K562 (cell line): Measurements from ENCODE around the gene ZCCHC24. TPM values are rescaled to one million over a fixed set of nuclear protein-coding genes. Genes with fewer than 3 reads are reported as not detected.

ENCODE experiments used
- ATAC-seq: fragments of 200-7000 bp; cut with Tn5 transposase; 3 replicates; pipeline ENCODE4 v1.9.1; 2020; ENCODE audit warnings: moderate library complexity
- BruUV-seq: library from RNA; stranded (reverse); fragments of 400-500 nt; replicated peaks from 2 replicates; lab custom pipeline; 2021; lab: Mats Ljungman, UMichigan
- CTCF ChIA-PET: fragments of 300-600 bp; formaldehyde crosslinking; extraction: SDS; loops from one replicate; lab custom pipeline; 2021; ENCODE audit warnings: low intra/inter-chr PET ratio; lab: Yijun Ruan, JAX
- POLR2A ChIA-PET: fragments of 300-600, 350-650 bp; sonication (Branson Sonifier 250); formaldehyde crosslinking; extraction: SDS; loops from one replicate; lab custom pipeline; 2021; ENCODE audit warnings: antibody characterized with exemption, inconsistent platforms; lab: Yijun Ruan, JAX
- DNase-seq, 4 experiments: peaks; one replicate each; pipeline versions ENCODE4 v3.0.0 to v3.0.0-alpha.2; 2011 to 2018; ENCODE audit warnings: low spot score in 3 of 4, mixed read lengths in 3 of 4; ENCODE audit errors: extremely low read depth in 1 of 4
- FAIRE-seq: peaks from 2 replicates; lab custom pipeline; 2011; peaks lifted over from hg19 to GRCh38; lab: Jason Lieb, UNC
- H2AFZ ChIP-seq: 2 replicates; pipeline ENCODE4 v1.6.0; 2011; ENCODE audit warnings: low read depth, low read length, control low read depth, inconsistent platforms
- H3K27ac ChIP-seq: fragments of 200-600 bp; 3 replicates; pipeline ENCODE4 v1.8.0; 2011; ENCODE audit warnings: low read depth, mild to moderate bottlenecking, control low read depth, inconsistent platforms, low read length, moderate library complexity, mixed read lengths; ENCODE audit errors: extremely low read depth
- H3K27me3 ChIP-seq, 2 experiments: fragments of 300-600 bp in 1 of 2; 2 replicates in 1 of 2; 3 replicates in 1 of 2; pipeline versions ENCODE4 v1.6.0 to v1.8.0; 2011; ENCODE audit warnings: inconsistent platforms in 2 of 2, low read length in 2 of 2, mild to moderate bottlenecking in 1 of 2, mixed read lengths in 1 of 2, moderate library complexity in 1 of 2; ENCODE audit not compliant: control insufficient read depth in 2 of 2, insufficient read depth in 2 of 2
- H3K36me3 ChIP-seq: fragments of 300-600 bp; 3 replicates; pipeline ENCODE4 v1.8.0; 2011; ENCODE audit warnings: mild to moderate bottlenecking, low read length, inconsistent platforms; ENCODE audit not compliant: control insufficient read depth, insufficient read depth
- H3K4me1 ChIP-seq, 2 experiments: fragments of 200-600 bp in 1 of 2; replicated peaks in 1 of 2; 2 replicates in 1 of 2; 3 replicates in 1 of 2; pipeline versions ENCODE4 v1.5.1 to v1.8.0; 2011; ENCODE audit warnings: inconsistent platforms in 2 of 2, low read length in 2 of 2, mild to moderate bottlenecking in 1 of 2, mixed read lengths in 1 of 2, moderate library complexity in 1 of 2; ENCODE audit not compliant: control insufficient read depth in 2 of 2, insufficient read depth in 2 of 2
- H3K4me2 ChIP-seq: 2 replicates; pipeline ENCODE4 v1.6.1; 2011; ENCODE audit warnings: low read length, control low read depth, inconsistent platforms, mixed read lengths; ENCODE audit not compliant: insufficient read depth
- H3K4me3 ChIP-seq: fragments of 200-600 bp; sonication (generic), shearing (Covaris generic); 2 replicates; pipeline ENCODE4 v1.5.1; 2016; ENCODE audit warnings: control low read depth, inconsistent platforms
- H3K79me2 ChIP-seq: fragments of 200-600 bp; 3 replicates; pipeline ENCODE4 v1.8.0; 2011; ENCODE audit warnings: low read length, inconsistent platforms; ENCODE audit not compliant: control insufficient read depth, insufficient read depth
- H3K9ac ChIP-seq, 2 experiments: 2 replicates each; pipeline versions ENCODE4 v1.6.0 to v1.6.1; 2011; ENCODE audit warnings: low read depth in 2 of 2, low read length in 2 of 2, control low read depth in 1 of 2, inconsistent platforms in 1 of 2, mild to moderate bottlenecking in 1 of 2, mixed read lengths in 1 of 2; ENCODE audit not compliant: insufficient read depth in 1 of 2
- H3K9me1 ChIP-seq: one replicate; pipeline ENCODE4 v1.6.0; 2011; ENCODE audit warnings: inconsistent platforms, mild to moderate bottlenecking, low read length, moderate library complexity; ENCODE audit not compliant: control insufficient read depth, insufficient read depth
- H3K9me3 ChIP-seq: replicated peaks from 2 replicates; pipeline ENCODE4 v1.5.1; 2011; ENCODE audit warnings: low read depth, low read length, inconsistent platforms; ENCODE audit not compliant: control insufficient read depth, insufficient read depth
- H4K20me1 ChIP-seq: replicated peaks from 2 replicates; pipeline ENCODE4 v1.6.1; 2011; ENCODE audit warnings: low read length, inconsistent platforms, mixed read lengths; ENCODE audit not compliant: control insufficient read depth, insufficient read depth
- NELFE ChIP-seq: IDR thresholded peaks from 2 replicates; pipeline ENCODE4 v1.6.1; 2011; ENCODE audit warnings: mild to moderate bottlenecking; ENCODE audit not compliant: insufficient read depth, insufficient read length
- YBX1 ChIP-seq: fragments of 450-650 bp; IDR thresholded peaks from 2 replicates; pipeline ENCODE4 v1.7.1; 2016; ENCODE audit warnings: mild to moderate bottlenecking
- ZNF316 ChIP-seq: fragments of 450-650 bp; IDR thresholded peaks from 2 replicates; pipeline ENCODE4 v1.6.1; 2016
- WGBS: fragments of 100-300 bp; shearing (Covaris generic); methylation state at CpG from one replicate; pipeline ENCODE4 v1.1.6; 2016; ENCODE audit warnings: low coverage, mixed read lengths; ENCODE audit not compliant: insufficient coverage; ENCODE audit errors: missing lambda C conversion rate; 5-methylcytosine and 5-hydroxymethylcytosine counted together
- in situ Hi-C: fragments of 300-500 bp; cut with MboI; formaldehyde crosslinking; loops from 4 replicates; pipeline ENCODE4 v1.15.0; 2018; ENCODE audit warnings: inconsistent platforms, mixed read lengths
- intact Hi-C: fragments of 100-400 bp; cut with micrococcal nuclease; formaldehyde crosslinking; loops from 2 replicates; pipeline ENCODE4 v1.14.2; 2022
- polyA plus RNA-seq, 8 experiments: library from polyadenylated mRNA; depleted of rRNA in 4 of 8; stranded (reverse) in 5 of 8; unstranded in 3 of 8; fragments of >200 nt; fragmentation: Nextera tagmentation in 2 of 8; fragmentation: Illumina TruSeq in 1 of 8; extraction: Ambion mirVana in 2 of 8; extraction: Trizol in 1 of 8; gene quantifications; 2 replicates each; pipeline versions ENCODE4 v1.2.1 to v1.2.3, GENCODE V29; 2011 to 2014; ENCODE audit warnings: inconsistent platforms in 1 of 8, missing spikeins in 1 of 8
- total RNA-seq, 7 experiments: library from RNA; depleted of rRNA in 6 of 7; stranded (reverse); fragments of >200 nt in 6 of 7; fragmentation: Illumina TruSeq in 2 of 7; extraction: Trizol in 2 of 7; gene quantifications; 2 replicates each; pipeline versions ENCODE4 v1.2.1 to v1.2.3, GENCODE V29; 2011 to 2021; ENCODE audit warnings: low replicate concordance in 1 of 7
- TF ChIP-seq, protein P1 (sequence below): conservative IDR thresholded peaks from 2 replicates; pipeline ENCODE4 v1.6.1; 2011; ENCODE audit warnings: low read depth, mild to moderate bottlenecking, low read length; ENCODE audit not compliant: control insufficient read depth

The ZCCHC24 gene
- total and polyA plus RNA-seq, 9 of the 15 experiments (the other 6 are each of a cell fraction or from before 2014, with no cell fraction given): 0.84 to 11.0 (median 4.6) TPM

DNA sequence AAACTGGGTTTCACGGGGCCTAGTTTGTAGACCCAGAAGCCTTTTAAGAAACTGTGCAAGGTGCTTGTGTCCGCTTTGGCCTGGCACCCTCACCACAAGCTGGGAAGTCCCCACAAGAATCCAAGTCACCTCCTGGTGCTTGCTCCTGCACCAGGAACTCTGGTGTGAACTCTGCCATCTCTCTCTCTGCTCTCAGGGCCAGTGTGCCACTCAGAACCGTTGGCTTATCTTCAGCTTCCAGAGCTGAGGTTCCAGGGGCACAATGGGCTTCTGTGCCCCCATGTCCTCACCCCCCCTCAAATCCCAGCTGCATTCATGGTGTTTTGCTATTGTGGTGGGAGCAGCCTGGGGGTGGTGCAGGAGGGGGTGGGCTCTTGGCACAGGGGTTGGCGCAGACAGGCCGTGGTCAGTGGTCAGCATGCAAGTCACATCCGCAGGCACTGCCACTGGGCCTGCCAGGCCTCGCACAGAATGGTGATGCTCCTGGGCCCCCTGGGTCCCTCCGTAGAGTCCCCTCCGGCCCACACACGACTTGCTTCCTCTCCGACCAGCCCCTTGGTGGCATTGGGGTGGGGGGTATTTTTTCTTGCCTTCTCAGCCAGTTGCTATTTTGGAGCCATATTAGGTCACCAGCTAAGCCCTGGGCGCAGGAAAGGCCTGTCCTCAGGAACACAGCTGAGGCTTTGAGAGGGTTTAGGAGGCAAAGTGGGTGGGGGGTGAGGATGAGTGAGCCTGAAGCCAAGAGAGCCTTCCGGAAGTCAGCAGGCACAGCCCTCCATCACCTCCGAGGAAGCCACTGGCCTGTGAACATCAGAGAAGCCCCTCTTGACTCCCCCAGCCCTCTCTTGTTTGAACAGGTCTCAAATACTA, 3.0 kb downstream of the ZCCHC24 start:
- H3K4me2 ChIP-seq: no peak overlapping the region
- DNase-seq (no peak), FAIRE-seq (no peak), ATAC-seq (no peak)
- H3K9me1 ChIP-seq: peaks cover 12% of the 10 kb centered on the region
- TF ChIP-seq ZNF316 (no peak), YBX1 (no peak), NELFE (no peak)
- TF ChIP-seq, protein P1, sequence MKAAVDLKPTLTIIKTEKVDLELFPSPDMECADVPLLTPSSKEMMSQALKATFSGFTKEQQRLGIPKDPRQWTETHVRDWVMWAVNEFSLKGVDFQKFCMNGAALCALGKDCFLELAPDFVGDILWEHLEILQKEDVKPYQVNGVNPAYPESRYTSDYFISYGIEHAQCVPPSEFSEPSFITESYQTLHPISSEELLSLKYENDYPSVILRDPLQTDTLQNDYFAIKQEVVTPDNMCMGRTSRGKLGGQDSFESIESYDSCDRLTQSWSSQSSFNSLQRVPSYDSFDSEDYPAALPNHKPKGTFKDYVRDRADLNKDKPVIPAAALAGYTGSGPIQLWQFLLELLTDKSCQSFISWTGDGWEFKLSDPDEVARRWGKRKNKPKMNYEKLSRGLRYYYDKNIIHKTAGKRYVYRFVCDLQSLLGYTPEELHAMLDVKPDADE: no peak
- no peak overlapping the region; a peak in 2 of 4 replicates for H3K9ac ChIP-seq
- peaks cover 34 to 53% of the 10 kb centered on the region in 2 experiments for H3K4me1 ChIP-seq
- CTCF ChIA-PET: no interaction called here
- no peak overlapping the region for H3K4me3 ChIP-seq
- H2AFZ ChIP-seq: no peak overlapping the region
- peaks cover 16% of the 10 kb centered on the region; the same call in 2 of the 3 replicates for H3K79me2 ChIP-seq
- no TSS peak for BruUV-seq
- no peak overlapping the region for H3K27ac ChIP-seq
- no peaks in the 10 kb centered on the region for H3K27me3 ChIP-seq
- H3K9me3 ChIP-seq: no peaks in the 10 kb centered on the region
- H3K36me3 ChIP-seq: no peaks in the 10 kb centered on the region
- POLR2A ChIA-PET: interaction anchor here (0.6 to 2.2 kb wide), 4 partner anchors 10 to 94 kb away, joined by 3 to 11 read pairs (median 4); no protein-coding TSS in a partner anchor
- peaks cover 24% of the 10 kb centered on the region for H4K20me1 ChIP-seq
- WGBS: 86% methylated on average over 13 of the region's 14 CpGs
- intact Hi-C loops: no loop called here
- in situ Hi-C loops: no loop called here
